ENCODE data around the gene RNMT.

The RNMT gene

DNA sequence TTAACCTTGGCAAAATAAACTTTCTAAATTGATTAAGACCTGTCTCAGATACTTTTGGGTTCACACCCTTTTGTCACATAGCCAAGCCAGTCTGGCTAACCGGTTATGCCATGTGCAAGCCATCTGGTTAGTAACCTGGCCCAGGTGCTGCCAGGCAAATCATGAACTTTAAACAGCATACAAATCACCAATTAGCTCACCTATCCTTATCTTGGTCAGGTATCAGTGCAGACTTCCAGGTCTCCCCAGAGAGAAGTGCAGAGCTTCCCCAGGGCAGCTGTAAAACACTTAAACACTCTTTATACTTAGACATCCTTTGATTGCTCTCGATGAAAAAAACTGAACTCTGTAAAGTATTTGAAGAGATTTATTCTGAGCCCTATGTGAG lies 82.6 kb downstream of the RNMT start:
- DNase-seq: no peak

DNA sequence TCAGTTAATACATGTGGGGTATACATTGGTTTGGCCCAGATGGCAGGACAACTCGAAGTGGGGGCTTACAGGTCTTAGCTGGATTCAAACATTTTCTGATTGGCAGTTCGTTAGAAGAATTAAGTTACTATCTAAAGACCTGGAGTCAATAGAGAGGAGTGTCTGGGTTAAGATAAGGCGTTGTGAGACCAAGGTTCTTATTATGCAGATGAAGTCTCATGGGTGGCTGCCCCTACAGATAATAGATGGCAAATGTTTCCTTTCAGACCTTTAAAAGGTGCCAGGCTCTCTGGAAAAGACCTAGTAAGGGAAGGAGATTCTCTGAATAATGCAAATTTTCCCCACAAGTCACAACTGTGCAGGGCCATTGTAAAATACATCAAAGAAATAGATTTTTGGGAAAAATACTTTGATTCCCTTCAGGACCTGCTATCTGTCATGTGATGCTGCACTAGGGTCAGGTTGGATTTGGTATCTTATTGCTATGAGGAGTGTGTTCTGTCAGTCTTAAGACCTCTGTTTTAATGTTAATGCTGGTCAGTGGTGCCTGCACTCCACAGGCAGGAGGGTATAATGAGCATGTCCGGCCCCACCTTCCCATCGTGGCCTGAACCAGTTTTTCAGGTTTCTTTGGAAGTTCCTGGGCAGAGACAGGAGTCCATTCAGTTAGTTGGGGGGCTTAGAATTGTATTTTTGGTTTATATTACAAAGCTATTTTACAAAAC lies 83.2 kb downstream of the RNMT start:
- no peak for DNase-seq
- intact Hi-C loops (cut with DNase I): no loop called here

More for the DNA sequence above, 82.6 kb downstream of the RNMT start:
- intact Hi-C loops (cut with DNase I): no loop called here

DNA sequence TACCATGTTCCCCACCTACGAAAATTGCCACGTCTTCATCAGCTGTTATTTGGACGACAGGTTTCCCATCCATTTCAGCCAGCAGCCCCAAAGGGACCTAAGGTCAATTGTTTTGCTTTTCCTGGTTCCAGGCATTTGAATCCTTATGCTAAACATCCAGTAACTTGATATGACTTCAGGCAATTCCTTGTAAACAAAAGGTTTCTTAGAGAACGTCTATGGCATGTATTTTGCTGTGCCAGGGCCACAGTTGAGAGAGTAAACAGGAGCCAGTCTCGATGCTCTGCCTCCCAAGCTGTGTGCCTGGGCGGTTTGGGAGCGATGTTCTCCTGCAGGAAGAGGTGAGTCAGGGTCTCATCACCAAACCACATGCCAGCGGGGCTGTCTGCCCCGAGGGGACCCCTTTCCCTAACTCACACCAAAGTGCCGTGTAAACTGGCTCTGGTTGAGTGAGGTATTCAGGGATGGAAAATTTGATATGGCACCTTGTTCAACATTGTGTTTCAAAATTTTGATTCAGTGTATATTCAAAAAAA lies 84.5 kb downstream of the RNMT start:
- DNase-seq: no peak
- intact Hi-C loops (cut with DNase I): no loop called here

DNA sequence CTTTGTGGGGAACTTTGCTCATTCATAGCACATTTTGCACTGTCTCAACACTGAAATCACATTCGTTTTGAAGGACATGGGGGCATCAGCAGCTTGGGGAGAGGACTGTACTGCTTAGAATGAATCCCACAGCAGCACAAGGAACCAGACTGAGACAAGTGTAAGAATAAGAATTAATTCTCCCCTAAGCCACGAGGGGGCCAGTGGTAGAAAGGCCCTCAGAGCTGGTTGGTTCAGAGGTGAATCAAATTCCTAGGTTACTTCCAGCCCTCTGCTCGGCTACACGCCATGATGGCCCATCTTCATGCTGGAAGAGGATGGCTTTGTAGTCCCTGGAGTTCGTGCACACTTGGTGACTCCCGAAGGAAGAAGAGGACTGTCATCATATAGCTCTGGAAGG lies 85.5 kb downstream of the RNMT start:
- intact Hi-C loops (cut with DNase I): no loop called here
- no peak for DNase-seq

DNA sequence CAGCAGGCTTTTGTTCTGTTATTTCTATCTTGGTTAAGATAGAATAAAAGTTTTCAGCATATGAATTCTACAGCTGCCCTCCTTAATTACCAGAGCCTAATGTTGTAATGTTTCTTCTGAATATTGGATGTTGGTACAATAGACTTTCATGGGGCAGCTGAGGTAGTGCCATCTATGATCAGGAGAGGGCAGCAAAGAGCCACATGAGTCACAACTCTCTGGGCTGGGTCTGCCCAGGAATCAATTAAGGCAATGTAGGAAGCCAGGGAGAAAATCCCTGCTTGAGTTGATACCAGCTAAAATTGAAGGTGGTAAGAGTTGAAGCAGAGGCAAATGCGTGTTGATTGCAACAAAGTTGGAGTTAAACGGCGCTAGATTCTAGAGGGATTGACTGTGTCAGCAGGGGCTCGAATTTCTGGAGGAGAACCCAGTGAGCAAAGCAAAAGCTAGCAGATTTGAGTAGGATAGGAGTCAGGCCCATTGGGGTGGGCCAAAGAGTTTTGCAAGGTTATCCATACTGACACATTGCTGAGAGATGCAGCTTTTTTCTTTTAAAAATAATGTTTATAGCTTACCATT lies 86.9 kb downstream of the RNMT start:
- DNase-seq: peak in 8 of 10 donors; percentile 34 to 89 (median 71)
- intact Hi-C loops (cut with DNase I): no loop called here
